CD14-positive monocyte (primary cell): Measurements from ENCODE around the gene RRM1. TPM values are rescaled to one million over a fixed set of nuclear protein-coding genes. Genes with fewer than 3 reads are reported as not detected.
A peak's percentile ranks its signal among the peaks of the same experiment; 100 is the strongest.

Source experiments
- DNase-seq, 3 donors: peaks; one replicate each; pipeline ENCODE4 v3.0.0-alpha.2; 2011 to 2022
- H2AFZ ChIP-seq: 2 replicates; pipeline ENCODE4 v1.6.0; 2012; ENCODE audit warnings: mild to moderate bottlenecking, low read depth, low read length, inconsistent platforms; ENCODE audit not compliant: insufficient read depth, poor library complexity, severe bottlenecking
- H3K27ac ChIP-seq, 2 donors: 1 replicate in 1 of 2; 2 replicates in 1 of 2; pipeline ENCODE4 v1.5.1; 2012 to 2013; ENCODE audit warnings: low read length in 2 of 2, control low read depth in 1 of 2, inconsistent platforms in 1 of 2, low read depth in 1 of 2, mild to moderate bottlenecking in 1 of 2
- H3K27me3 ChIP-seq, 2 donors: one replicate each; pipeline versions ENCODE4 v1.6.0 to v1.6.1; 2011 to 2013; ENCODE audit warnings: low read length in 2 of 2; ENCODE audit not compliant: control insufficient read depth in 2 of 2, insufficient read depth in 2 of 2
- H3K36me3 ChIP-seq, 2 donors: replicated peaks in 1 of 2; 1 replicate in 1 of 2; 2 replicates in 1 of 2; pipeline versions ENCODE4 v1.5.1 to v1.6.1; 2012 to 2013; ENCODE audit warnings: low read length in 2 of 2, control low read depth in 1 of 2, inconsistent platforms in 1 of 2, mild to moderate bottlenecking in 1 of 2; ENCODE audit not compliant: insufficient read depth in 2 of 2, control insufficient read depth in 1 of 2
- H3K4me1 ChIP-seq, 2 donors: 1 replicate in 1 of 2; 2 replicates in 1 of 2; pipeline versions ENCODE4 v1.5.1 to v1.6.1; 2012 to 2013; ENCODE audit warnings: low read length in 2 of 2, control low read depth in 1 of 2, inconsistent platforms in 1 of 2, mild to moderate bottlenecking in 1 of 2, moderate library complexity in 1 of 2; ENCODE audit not compliant: insufficient read depth in 2 of 2, control insufficient read depth in 1 of 2
- H3K4me2 ChIP-seq: replicated peaks from 2 replicates; pipeline ENCODE3; 2012; ENCODE audit warnings: low read length, moderate library complexity, mild to moderate bottlenecking; ENCODE audit not compliant: poor library complexity, severe bottlenecking; ENCODE audit errors: extremely low read depth
- H3K4me3 ChIP-seq, 3 experiments: fragments of 200-600 bp in 1 of 3; sonication (generic) in 1 of 3; replicated peaks in 1 of 3; 1 replicate in 2 of 3; 2 replicates in 1 of 3; pipeline ENCODE4 v1.5.1; 2011 to 2013; ENCODE audit warnings: low read length in 3 of 3, mild to moderate bottlenecking in 3 of 3, control low read depth in 2 of 3, low read depth in 2 of 3, inconsistent platforms in 1 of 3, moderate library complexity in 1 of 3
- H3K79me2 ChIP-seq: 2 replicates; pipeline ENCODE4 v1.6.0; 2012; ENCODE audit warnings: mild to moderate bottlenecking, control low read depth, inconsistent platforms, low read length, moderate library complexity; ENCODE audit not compliant: insufficient read depth
- H3K9ac ChIP-seq: 2 replicates; pipeline ENCODE4 v1.6.0; 2017; ENCODE audit warnings: low read length, mild to moderate bottlenecking; ENCODE audit not compliant: insufficient read depth, poor library complexity, severe bottlenecking
- H3K9me3 ChIP-seq, 2 donors: replicated peaks in 1 of 2; 1 replicate in 1 of 2; 2 replicates in 1 of 2; pipeline versions ENCODE4 v1.5.1 to v1.6.1; 2012 to 2013; ENCODE audit warnings: low read length in 2 of 2, control low read depth in 1 of 2; ENCODE audit not compliant: control insufficient read depth in 1 of 2, insufficient read depth in 1 of 2
- H4K20me1 ChIP-seq: 2 replicates; pipeline ENCODE4 v1.6.0; 2012; ENCODE audit warnings: mild to moderate bottlenecking, low read length, control low read depth, moderate library complexity; ENCODE audit not compliant: insufficient read depth
- H3K27ac Mint-ChIP-seq, 7 donors: one replicate each; pipeline ENCODE4 v1.8.0; 2020; ENCODE audit warnings: mild to moderate bottlenecking in 7 of 7, mixed read lengths in 7 of 7, moderate library complexity in 6 of 7, inconsistent platforms in 2 of 7
- H3K27me3 Mint-ChIP-seq, 3 donors: one replicate each; pipeline ENCODE4 v1.8.0; 2021 to 2022; ENCODE audit warnings: low read depth in 3 of 3, mild to moderate bottlenecking in 3 of 3, mixed read lengths in 3 of 3, moderate library complexity in 3 of 3, inconsistent platforms in 1 of 3
- H3K36me3 Mint-ChIP-seq, 2 donors: one replicate each; pipeline ENCODE4 v1.8.0; 2020; ENCODE audit warnings: mixed read lengths in 2 of 2, inconsistent platforms in 1 of 2, mild to moderate bottlenecking in 1 of 2
- H3K4me1 Mint-ChIP-seq: one replicate; pipeline ENCODE4 v1.8.0; 2020; ENCODE audit warnings: mild to moderate bottlenecking, mixed read lengths
- H3K4me3 Mint-ChIP-seq, 2 donors: one replicate each; pipeline ENCODE4 v1.8.0; 2020; ENCODE audit warnings: mild to moderate bottlenecking in 2 of 2, mixed read lengths in 2 of 2, moderate library complexity in 1 of 2
- H3K9me3 Mint-ChIP-seq, 7 donors: one replicate each; pipeline ENCODE4 v1.8.0; 2020 to 2022; ENCODE audit warnings: mixed read lengths in 7 of 7, mild to moderate bottlenecking in 6 of 7, moderate library complexity in 6 of 7, inconsistent platforms in 2 of 7
- WGBS: methylation state at CpG from one replicate; pipeline ENCODE4 v1.1.5; 2013; ENCODE audit warnings: missing lambda C conversion rate; ENCODE audit not compliant: insufficient coverage; 5-methylcytosine and 5-hydroxymethylcytosine counted together
- intact Hi-C, 2 donors: fragments of 100-400 bp; cut with micrococcal nuclease; formaldehyde crosslinking; loops; one replicate each; pipeline versions ENCODE4 v1.15.0 to v1.15.1; 2023
- polyA minus RNA-seq: library from RNA; depleted of rRNA, polyadenylated mRNA; stranded (reverse); fragments of >200 nt; gene quantifications from 2 replicates; pipeline ENCODE4 v1.2.3, GENCODE V29; 2012
- polyA plus RNA-seq, 3 donors: library from polyadenylated mRNA; depleted of rRNA in 1 of 3; unstranded in 2 of 3; stranded (reverse) in 1 of 3; fragments of 300-500 nt in 2 of 3; fragments of >200 nt in 1 of 3; fragmentation: Illumina TruSeq in 2 of 3; gene quantifications; 1 replicate in 2 of 3; 2 replicates in 1 of 3; pipeline ENCODE4 v1.2.3, GENCODE V29; 2012 to 2021
- total RNA-seq, 12 experiments: library from RNA in 1 of 12; stranded (reverse) in 1 of 12; fragments of 120-200 nt in 1 of 12; gene quantifications; one replicate each; pipeline ENCODE4 v1.2.4 and lab custom pipeline; 2013 to 2026; ENCODE audit warnings: mixed read lengths in 6 of 12, inconsistent platforms in 1 of 12
- TF ChIP-seq, protein P1 (sequence below): fragments of 200-600 bp; IDR thresholded peaks from one replicate; pipeline ENCODE4 v1.8.0; 2022; ENCODE audit warnings: antibody characterized with exemption, mild to moderate bottlenecking

Gene RRM1
- 12.0 TPM for total RNA-seq (2013)
- polyA plus RNA-seq: 10 to 100 TPM in 2 of 3 donors, 1 to 10 TPM in 1; 5.4 to 16.1 (median 11.5) TPM
- 4.7 and 10.5 TPM in 2 replicates for polyA minus RNA-seq
- total RNA-seq (lab: John Stamatoyannopoulos, UW): 3.4 to 62.8 (median 10.0) reads per million in 11 experiments

DNA sequence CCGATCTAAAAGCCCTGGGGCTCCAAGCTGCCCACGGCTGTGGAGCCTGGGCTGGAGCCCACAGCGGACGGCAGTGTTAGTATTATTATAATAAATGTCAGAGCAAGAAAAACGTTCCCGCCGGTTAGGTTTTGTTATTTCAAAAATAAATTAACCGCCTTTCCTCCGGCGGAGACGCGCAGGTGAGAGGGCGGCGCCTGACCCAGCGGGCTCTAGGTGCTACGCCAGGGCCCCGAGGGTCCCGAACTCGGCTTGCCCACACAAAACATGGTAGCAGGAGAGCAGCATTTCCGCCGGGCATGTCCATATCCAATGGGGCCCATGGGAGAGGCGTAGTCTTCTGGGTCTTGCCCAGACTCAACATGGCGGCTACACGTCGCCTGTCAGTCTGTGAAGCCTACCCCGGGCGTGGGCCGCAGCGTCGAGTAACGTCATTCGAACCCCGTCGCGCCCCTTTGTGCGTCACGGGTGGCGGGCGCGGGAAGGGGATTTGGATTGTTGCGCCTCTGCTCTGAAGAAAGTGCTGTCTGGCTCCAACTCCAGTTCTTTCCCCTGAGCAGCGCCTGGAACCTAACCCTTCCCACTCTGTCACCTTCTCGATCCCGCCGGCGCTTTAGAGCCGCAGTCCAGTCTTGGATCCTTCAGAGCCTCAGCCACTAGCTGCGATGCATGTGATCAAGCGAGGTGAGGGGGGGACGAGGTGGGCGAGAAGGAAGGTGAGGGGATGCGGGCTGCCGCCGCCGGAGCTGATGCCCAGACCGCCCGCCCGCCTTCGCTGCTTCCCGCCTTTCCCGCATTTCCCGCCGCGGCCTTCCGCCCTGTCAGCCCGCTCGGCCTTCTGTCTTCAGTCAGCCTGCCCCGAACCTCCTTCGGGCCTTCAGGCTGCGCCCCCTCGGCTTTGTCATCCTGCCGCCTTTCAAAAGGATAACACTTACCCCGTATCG is at the start of gene RRM1:
TSS of gene RRM1 (plus strand) at position 452 of the 944 bp plus-strand sequence. CDS start at position 666, 214 bp downstream.
- Histone ChIP-seq H3K79me2 (peaks cover 55% of the 10 kb centered on the region), H3K4me2 (peak within 1 kb of the TSS; percentile 91), H3K36me3 (peaks cover 20 to 26% of the 10 kb centered on the region in 2 donors), H3K27me3 (no peaks in the 10 kb centered on the region), H3K9ac (peak within 1 kb of the TSS; percentile 84), H4K20me1 (no peaks in the 10 kb centered on the region), H2AFZ (peak within 1 kb of the TSS; percentile 95), H3K4me1 (peaks cover 24 to 34% of the 10 kb centered on the region in 2 donors), H3K9me3 (no peaks in the 10 kb centered on the region), H3K4me3 (peak within 1 kb of the TSS; percentile 61 to 88 (median 82)), H3K27ac (peak within 1 kb of the TSS; percentile 75 to 93)
- Mint-ChIP-seq H3K27ac (peak within 1 kb of the TSS; percentile 90 to 97 (median 95)), H3K4me1 (peaks cover 45% of the 10 kb centered on the region), H3K4me3 (peak within 1 kb of the TSS; percentile 91 to 98), H3K36me3 (peaks cover 23 to 27% of the 10 kb centered on the region in 2 donors), H3K27me3 (peaks cover 0 to 1% (median 0%) of the 10 kb centered on the region in 3 donors), H3K9me3 (no peaks in the 10 kb centered on the region)
- intact Hi-C loops: no loop called here
- peak; percentile 90 to 95 (median 92) for DNase-seq
- WGBS: under 1% methylated on average over 61 of the region's 74 CpGs
- TF ChIP-seq, protein P1, sequence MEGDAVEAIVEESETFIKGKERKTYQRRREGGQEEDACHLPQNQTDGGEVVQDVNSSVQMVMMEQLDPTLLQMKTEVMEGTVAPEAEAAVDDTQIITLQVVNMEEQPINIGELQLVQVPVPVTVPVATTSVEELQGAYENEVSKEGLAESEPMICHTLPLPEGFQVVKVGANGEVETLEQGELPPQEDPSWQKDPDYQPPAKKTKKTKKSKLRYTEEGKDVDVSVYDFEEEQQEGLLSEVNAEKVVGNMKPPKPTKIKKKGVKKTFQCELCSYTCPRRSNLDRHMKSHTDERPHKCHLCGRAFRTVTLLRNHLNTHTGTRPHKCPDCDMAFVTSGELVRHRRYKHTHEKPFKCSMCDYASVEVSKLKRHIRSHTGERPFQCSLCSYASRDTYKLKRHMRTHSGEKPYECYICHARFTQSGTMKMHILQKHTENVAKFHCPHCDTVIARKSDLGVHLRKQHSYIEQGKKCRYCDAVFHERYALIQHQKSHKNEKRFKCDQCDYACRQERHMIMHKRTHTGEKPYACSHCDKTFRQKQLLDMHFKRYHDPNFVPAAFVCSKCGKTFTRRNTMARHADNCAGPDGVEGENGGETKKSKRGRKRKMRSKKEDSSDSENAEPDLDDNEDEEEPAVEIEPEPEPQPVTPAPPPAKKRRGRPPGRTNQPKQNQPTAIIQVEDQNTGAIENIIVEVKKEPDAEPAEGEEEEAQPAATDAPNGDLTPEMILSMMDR: no peak

DNA sequence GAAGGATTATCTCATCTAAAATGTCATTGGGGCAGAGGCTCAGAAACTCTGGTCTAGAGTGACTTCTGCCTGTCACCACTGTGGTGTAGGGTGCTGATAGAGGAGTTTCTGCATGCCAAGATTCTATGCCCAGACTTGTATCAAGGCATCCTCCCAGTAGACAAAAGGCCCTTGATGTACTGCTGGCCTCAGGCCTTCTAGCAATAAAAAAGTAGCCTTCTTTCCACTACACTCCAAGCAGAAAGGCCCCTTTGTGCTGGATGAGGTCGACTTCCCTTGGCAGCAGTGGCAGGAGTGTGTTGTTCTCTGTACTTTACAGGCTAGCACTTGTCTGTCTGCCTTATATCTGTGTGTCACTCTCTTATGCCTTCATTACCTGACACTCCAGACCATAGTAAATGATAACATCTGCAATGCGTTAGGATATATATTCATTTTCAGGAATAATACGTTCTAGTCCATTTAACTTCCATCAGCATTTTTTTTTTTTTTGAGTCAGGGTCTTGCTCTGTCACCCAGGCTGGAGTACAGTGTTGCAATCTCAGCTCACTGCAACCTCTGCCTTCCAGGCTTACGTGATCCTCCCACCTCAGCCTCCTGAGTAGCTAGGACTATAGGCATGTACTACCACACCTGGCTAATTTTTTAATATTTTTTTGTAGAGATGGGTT is 49.5 kb upstream of the RRM1 start:
- Mint-ChIP-seq H3K27ac (peak overlapping the region in 5 of 7 donors; percentile 18 to 60 (median 40)), H3K4me1 (peaks cover 19% of the 10 kb centered on the region)

More for the DNA sequence above, 49.5 kb upstream of the RRM1 start:
- Histone ChIP-seq H3K9ac (no peak overlapping the region), H3K4me1 (peaks cover 10 to 13% of the 10 kb centered on the region in 2 donors), H3K36me3 (peaks cover 0 to 12% of the 10 kb centered on the region in 2 donors), H3K79me2 (peaks cover 58% of the 10 kb centered on the region), H3K27ac (peak overlapping the region in 1 of 2 donors; percentile 58), H3K9me3 (no peaks in the 10 kb centered on the region), H2AFZ (no peak overlapping the region), H3K27me3 (no peaks in the 10 kb centered on the region), H4K20me1 (peaks cover 56% of the 10 kb centered on the region), H3K4me2 (no peak overlapping the region), H3K4me3 (no peak overlapping the region)
- Mint-ChIP-seq H3K4me3 (no peak overlapping the region), H3K27me3 (peaks cover 0 to 2% (median 0%) of the 10 kb centered on the region in 3 donors), H3K9me3 (peaks cover 0 to 3% (median 0%) of the 10 kb centered on the region in 7 donors), H3K36me3 (peaks cover 12 to 15% of the 10 kb centered on the region in 2 donors)
- intact Hi-C loops: no loop called here
- no CpG with 5 or more reads among the region's 4 CpGs for WGBS
- TF ChIP-seq, protein P1: no peak
- no peak for DNase-seq
